GM12872 (cell line): ENCODE measurements around the gene AFAP1.

ENCODE experiments used
- CTCF ChIP-seq: IDR thresholded peaks from 3 replicates; pipeline ENCODE4 v1.5.1; 2011; ENCODE audit warnings: low read depth, mild to moderate bottlenecking, low read length, moderate library complexity; ENCODE audit not compliant: insufficient read depth

AFAP1 gene

GRCh38 chr4:7852568-7853185, 87.0 kb downstream of the AFAP1 start:
- TF ChIP-seq CTCF, result no peak

- TF ChIP-seq CTCF, result peak; percentile 18; the same call in 1 of the 3 replicates
These were observed 89.2 kb downstream of the AFAP1 start for GRCh38 chr4:7850489-7850888.

GRCh38 chr4:7847206-7847605, 92.5 kb downstream of the AFAP1 start:
- no peak for TF ChIP-seq CTCF

- no peak for TF ChIP-seq CTCF
These were observed 94.0 kb downstream of the AFAP1 start for GRCh38 chr4:7845493-7846128.

GRCh38 chr4:7844594-7844991, 95.1 kb downstream of the AFAP1 start:
- no peak for TF ChIP-seq CTCF

GRCh38 chr4:7843831-7844593, 95.6 kb downstream of the AFAP1 start:
- TF ChIP-seq CTCF, result peak; percentile 84

GRCh38 chr4:7842384-7843279, 97.0 kb downstream of the AFAP1 start:
- TF ChIP-seq CTCF, result no peak
